ENCODE data around the gene DNLZ. TPM values are rescaled to one million over a fixed set of nuclear protein-coding genes. Genes with fewer than 3 reads are reported as not detected.
"Not testable (repeated sequence)": the region's sequence is repeated elsewhere in the genome, so short reads cannot be mapped to it uniquely, and the experiment has no call there.

Gene DNLZ
- total RNA-seq, 1 donor from 2014 or later, result 15.5 TPM

GRCh38 chr9:136323371-136323789 is 40.2 kb downstream of the DNLZ start:
- Histone ChIP-seq H3K4me3 (no peak overlapping the region), H3K27me3 (no peaks in the 10 kb centered on the region), H3K9me3 (no peaks in the 10 kb centered on the region), H3K27ac (no peak overlapping the region), H3K36me3 (no peaks in the 10 kb centered on the region), H3K4me1 (peaks cover 20% of the 10 kb centered on the region)
- DNase-seq, result no peak
- intact Hi-C loops (cut with DNase I), result no loop called here
- no peak for TF ChIP-seq CTCF (IDR thresholded peaks at IDR 0.05)
- no peak for ATAC-seq

- Histone ChIP-seq H3K4me1 (peaks cover 15% of the 10 kb centered on the region), H3K27ac (no peak overlapping the region), H3K4me3 (no peak overlapping the region), H3K9me3 (no peaks in the 10 kb centered on the region), H3K27me3 (no peaks in the 10 kb centered on the region), H3K36me3 (no peaks in the 10 kb centered on the region)
- ATAC-seq (no peak), DNase-seq (no peak)
- intact Hi-C loops (cut with DNase I), result no loop called here
- no peak for TF ChIP-seq CTCF (IDR thresholded peaks at IDR 0.05)
Observed at GRCh38 chr9:136322756-136323330, 40.7 kb downstream of the DNLZ start.

DNA sequence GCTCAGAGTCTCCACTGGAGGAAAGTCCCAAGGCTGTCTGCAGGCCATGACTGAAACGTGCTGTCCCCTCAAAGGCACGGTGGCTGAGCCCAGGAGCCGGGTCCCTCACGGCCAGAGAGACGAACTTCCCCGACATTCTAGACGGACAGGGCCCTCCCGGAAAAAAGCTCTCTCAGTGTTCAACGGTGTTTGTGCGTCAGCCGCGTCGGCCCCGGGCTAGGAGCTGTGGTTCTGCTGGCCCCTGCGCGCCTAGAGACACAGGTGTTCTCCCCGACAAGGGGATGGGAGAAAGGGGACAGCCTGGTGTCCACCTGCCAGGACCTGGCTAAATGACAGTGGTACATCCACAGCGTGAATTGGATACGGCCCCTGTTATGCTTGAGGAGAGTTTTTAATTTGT is 42.0 kb downstream of the DNLZ start:
- Histone ChIP-seq H3K36me3 (no peaks in the 10 kb centered on the region), H3K27me3 (no peaks in the 10 kb centered on the region), H3K27ac (no peak overlapping the region), H3K4me1 (peaks cover 8% of the 10 kb centered on the region), H3K9me3 (no peaks in the 10 kb centered on the region), H3K4me3 (no peak overlapping the region)
- no peak for ATAC-seq
- no peak for TF ChIP-seq CTCF (IDR thresholded peaks at IDR 0.05)
- DNase-seq, result no peak
- intact Hi-C loops (cut with DNase I), result no loop called here

DNA sequence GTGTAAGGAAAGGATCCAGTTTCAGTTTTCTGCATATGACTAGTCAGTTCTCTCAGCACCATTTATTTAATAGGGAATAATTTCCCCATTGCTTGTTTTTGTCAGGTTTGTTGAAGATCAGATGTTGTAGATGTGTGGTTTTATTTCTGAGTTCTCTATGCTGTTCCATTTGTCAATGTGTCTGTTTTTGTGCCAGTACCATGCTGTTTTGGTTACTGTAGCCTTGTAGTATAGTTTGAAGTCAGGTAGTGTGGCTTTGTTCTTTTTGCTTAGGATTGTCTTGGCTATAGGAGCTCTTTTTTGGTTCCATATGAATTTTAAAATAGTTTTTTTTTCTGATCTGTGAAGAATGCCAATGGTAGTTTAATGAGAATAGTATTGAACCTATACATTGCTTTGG is 42.6 kb downstream of the DNLZ start:
- H3K36me3 ChIP-seq; H3K9me3 ChIP-seq; H3K4me3 ChIP-seq; H3K27me3 ChIP-seq; ATAC-seq; intact Hi-C loops (cut with DNase I); H3K27ac ChIP-seq; DNase-seq; H3K4me1 ChIP-seq: not testable (repeated sequence)

GRCh38 chr9:136319955-136320354 is 43.6 kb downstream of the DNLZ start:
- intact Hi-C loops (cut with DNase I); H3K4me3 ChIP-seq; H3K36me3 ChIP-seq; H3K9me3 ChIP-seq; H3K27me3 ChIP-seq; DNase-seq; H3K4me1 ChIP-seq; ATAC-seq; H3K27ac ChIP-seq: not testable (repeated sequence)

- H3K27me3 ChIP-seq; DNase-seq; H3K27ac ChIP-seq; intact Hi-C loops (cut with DNase I); H3K9me3 ChIP-seq; H3K36me3 ChIP-seq; ATAC-seq; H3K4me3 ChIP-seq; H3K4me1 ChIP-seq: not testable (repeated sequence)
Observed at GRCh38 chr9:136319244-136319643, 44.3 kb downstream of the DNLZ start.

GRCh38 chr9:136318776-136319241 is 44.7 kb downstream of the DNLZ start:
- Histone ChIP-seq H3K36me3 (no peaks in the 10 kb centered on the region), H3K27ac (no peak overlapping the region), H3K27me3 (no peaks in the 10 kb centered on the region), H3K9me3 (no peaks in the 10 kb centered on the region), H3K4me3 (no peak overlapping the region), H3K4me1 (no peaks in the 10 kb centered on the region)
- ATAC-seq (no peak), DNase-seq (no peak)
- TF ChIP-seq CTCF (IDR thresholded peaks at IDR 0.05), result no peak
- intact Hi-C loops (cut with DNase I), result no loop called here
